VCaP (cell line): Measurements from ENCODE around the gene STXBP4.

Source experiments
- H3K27ac ChIP-seq: fragments of 450-650 bp; 2 replicates; pipeline ENCODE4 v1.5.1; 2017
- TF ChIP-seq, protein P1 (sequence below): fragments of 450-650 bp; conservative IDR thresholded peaks from 2 replicates; pipeline ENCODE4 v1.5.1; 2017; ENCODE audit warnings: mild to moderate bottlenecking, moderate library complexity

STXBP4 gene

DNA sequence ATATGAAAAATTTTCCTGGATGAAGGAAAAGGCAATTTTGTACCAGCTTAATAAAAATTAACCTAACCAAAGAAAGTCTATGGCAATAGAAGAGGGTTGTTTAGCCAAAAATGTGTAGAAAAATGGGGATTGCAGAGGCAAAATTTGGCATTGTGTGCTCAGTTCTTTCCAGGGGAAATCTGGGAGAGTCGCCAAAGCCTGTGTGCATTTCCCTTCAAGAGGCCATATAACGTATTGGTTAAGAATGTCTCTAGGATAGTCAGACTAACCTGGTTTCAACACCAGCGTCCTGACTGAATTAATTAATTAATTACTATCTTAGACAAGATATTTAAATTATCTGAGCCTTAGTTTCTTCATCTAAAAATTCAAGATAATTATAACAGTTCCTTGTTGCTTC is 251.4 kb downstream of the STXBP4 start:
- no peak overlapping the region for H3K27ac ChIP-seq
- TF ChIP-seq, protein P1, sequence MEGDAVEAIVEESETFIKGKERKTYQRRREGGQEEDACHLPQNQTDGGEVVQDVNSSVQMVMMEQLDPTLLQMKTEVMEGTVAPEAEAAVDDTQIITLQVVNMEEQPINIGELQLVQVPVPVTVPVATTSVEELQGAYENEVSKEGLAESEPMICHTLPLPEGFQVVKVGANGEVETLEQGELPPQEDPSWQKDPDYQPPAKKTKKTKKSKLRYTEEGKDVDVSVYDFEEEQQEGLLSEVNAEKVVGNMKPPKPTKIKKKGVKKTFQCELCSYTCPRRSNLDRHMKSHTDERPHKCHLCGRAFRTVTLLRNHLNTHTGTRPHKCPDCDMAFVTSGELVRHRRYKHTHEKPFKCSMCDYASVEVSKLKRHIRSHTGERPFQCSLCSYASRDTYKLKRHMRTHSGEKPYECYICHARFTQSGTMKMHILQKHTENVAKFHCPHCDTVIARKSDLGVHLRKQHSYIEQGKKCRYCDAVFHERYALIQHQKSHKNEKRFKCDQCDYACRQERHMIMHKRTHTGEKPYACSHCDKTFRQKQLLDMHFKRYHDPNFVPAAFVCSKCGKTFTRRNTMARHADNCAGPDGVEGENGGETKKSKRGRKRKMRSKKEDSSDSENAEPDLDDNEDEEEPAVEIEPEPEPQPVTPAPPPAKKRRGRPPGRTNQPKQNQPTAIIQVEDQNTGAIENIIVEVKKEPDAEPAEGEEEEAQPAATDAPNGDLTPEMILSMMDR: no peak
